ENCODE measurements around the gene KCNQ1OT1.
A peak's percentile ranks its signal among the peaks of the same experiment; 100 is the strongest.

The KCNQ1OT1 gene

DNA sequence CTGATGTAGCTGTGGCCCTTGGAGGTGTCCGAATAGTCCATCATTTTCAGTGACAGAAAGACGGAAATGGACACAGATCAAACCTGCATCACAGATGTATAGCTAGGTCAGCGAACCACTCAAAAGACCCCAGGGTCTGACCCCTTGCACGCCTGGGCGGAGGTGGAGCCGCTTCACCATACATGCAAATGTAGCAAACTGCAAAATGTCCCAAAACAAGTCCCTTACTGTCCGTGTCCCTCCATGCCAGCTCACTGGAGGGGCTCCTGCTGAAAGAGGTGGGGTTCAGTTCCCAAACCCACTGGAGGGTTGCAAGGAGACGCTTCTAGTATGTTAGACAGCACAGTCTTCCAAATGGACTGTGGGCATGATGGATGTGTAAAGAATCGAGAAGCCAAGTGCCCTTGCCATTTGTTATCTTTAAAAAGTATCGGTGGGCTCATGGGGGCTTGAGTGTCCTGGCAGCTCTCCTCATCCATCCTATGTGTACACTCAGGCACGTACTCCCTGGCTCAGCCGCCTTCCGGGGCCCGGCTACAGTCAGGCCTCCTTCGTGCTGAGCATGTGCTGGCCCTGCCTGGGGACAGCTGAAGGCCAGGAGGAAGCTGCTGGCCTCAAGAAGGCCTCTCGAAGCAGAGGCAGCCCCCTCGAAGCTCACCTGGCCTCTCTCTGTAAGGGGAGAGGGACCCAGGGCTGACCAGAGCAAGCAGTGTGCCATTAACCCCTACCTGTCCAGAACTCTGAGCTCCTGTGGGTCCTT, 20.2 kb upstream of the KCNQ1OT1 start:
- DNase-seq (ENCODE audit: low spot score) = no peak

DNA sequence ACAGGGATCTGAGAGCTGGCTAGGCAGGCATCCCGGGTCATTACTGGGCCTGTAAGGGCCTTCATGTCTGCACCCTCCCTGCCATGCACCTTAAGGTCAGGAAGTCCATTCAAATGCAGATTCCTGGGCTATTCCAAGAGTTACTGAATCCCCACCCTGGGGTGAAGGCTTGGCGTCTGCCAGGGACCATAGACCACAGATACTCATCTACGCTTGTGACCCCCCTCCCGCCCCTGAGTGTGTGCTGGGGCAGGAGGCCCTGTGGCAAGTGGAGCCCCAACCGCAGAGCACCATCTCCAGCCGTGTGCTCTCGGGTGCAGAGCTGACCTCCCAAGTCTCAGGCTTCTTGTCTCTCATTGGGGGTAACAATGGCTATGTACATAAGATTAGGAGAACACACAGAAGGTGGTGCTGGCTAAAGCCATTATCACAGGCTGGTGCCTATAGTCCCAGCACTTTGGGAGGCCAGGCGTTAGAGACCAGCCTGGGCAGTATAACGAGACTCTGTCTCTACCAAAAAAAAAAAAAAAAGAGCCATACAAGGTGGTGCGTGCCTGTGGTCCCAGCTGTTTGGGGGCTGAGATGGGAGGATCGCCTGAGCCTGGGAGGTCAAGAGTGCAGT, 19.1 kb upstream of the KCNQ1OT1 start:
- DNase-seq (ENCODE audit: low spot score) = no peak

DNA sequence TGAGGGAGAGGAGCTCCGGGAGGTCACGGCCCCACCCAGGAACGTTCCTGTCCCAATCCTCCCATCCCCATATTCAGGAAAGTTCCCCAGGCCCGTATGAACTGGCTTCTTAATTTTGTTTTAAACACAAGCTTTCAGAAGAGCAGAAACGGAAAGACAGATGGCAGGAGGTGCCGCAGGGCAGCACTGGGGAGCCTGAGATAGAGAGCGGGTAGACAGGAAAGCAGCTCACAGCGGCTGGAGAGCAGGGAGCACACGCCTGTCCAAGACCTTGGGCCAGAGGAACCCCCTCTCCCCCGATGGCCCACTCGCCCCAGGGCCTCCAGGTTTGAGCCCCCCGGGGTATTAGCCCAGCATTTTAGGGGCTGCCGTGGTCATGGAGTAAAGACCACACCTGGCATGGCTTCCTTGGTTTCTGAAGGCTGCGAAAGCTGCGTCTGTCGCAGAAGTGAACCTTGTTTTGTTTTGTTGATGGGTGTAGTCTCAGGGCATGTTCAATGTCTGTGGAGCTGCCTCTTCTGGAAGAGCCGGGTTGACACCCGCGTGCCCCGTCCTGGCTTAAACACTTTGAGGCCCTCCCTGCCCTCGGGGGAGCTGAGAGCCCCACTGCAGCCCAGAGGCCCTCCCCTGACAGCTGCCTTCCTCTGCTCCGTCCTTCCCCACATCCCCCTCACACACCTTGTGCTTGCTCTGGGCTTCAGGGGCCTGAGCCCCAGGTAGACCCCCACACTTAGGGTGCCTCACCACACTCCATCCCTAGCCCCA, 17.9 kb upstream of the KCNQ1OT1 start:
- no peak for DNase-seq (ENCODE audit: low spot score)

DNA sequence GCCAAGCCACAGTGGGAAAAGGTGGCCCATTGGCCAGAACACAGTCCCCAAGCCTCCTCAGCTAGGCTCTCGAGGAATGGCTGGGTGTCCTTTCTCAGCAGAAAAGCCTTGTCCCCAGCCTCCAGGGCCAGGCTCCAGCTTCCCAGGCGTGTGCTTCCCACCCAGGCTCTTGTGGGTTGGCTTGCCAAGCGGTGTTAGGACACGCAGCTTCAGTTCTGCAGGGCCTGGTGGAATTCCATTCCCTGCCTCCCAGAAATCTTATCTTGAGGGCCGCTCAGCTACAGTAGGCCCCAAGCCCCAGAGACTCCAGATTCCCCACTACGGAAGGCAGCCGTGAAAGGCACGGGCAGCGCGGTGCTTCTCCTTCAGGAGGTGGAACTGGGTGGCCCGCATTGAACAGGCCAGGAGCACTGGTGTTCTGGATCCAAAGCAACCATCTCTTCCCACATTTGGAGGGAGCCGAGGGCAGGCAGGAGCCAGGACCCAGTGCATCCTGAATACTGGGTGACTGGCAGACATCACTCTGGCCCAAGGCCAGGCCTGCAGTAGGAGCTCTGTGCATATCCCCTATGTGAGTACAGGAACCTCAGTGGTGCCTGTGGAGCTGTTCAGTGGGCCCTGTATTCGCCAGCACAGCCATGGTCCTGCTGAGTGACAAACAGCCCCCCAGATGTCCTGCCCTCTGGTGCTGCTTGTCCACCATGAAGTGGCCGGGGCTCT, 16.7 kb upstream of the KCNQ1OT1 start:
- DNase-seq (ENCODE audit: low spot score) = no peak

DNA sequence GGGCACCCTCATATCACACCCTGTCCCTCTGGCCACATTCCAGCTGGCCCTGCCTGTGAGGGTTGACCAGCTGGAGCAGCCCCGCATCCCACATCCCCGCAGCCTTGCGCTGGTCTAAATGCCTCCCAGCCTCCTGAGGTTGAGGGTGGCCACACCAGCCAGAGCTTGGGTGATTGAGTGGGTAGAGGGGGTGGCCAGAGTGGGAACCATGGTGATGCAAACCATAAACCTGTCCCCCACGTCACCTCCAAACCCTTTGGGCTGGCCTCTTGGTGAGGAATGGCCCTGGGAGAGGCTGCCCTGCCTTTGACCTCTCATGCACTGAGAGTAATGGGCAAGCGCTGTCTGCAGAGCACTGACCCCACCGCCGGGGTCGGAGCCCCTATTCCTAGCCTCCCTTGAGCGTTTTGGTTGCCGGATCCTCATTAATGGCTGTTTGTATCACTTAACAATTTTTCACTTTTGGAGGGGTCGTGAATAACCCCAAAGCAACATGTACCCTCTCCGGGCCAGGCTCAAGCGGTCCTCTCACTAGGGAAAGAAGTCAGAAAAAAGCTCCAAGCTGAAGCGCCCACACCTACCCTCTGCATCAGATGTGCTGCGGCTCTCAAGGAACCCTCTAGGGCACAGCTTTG, 16.0 kb upstream of the KCNQ1OT1 start:
- DNase-seq (ENCODE audit: low spot score) = no peak

DNA sequence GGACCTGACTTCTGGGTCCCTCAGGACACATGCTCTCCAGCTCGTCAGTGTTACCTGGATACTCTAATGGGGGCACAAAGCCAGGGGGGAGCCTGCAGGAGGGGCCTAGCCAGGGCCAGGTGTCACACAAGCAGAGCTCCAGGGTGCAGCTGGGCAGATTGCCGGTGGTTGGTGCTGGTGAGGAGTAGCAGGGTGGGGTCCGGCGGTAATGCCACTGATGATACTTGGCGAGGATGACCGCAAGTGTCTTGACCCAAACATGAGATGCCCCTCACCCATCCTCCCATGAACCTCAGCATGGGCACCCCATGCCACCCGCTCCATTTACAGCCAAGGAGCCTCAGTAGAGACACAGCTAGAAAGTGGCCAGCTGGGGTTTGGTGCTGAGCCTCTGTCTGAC, 15.1 kb upstream of the KCNQ1OT1 start:
- no peak for DNase-seq (ENCODE audit: low spot score)

DNA sequence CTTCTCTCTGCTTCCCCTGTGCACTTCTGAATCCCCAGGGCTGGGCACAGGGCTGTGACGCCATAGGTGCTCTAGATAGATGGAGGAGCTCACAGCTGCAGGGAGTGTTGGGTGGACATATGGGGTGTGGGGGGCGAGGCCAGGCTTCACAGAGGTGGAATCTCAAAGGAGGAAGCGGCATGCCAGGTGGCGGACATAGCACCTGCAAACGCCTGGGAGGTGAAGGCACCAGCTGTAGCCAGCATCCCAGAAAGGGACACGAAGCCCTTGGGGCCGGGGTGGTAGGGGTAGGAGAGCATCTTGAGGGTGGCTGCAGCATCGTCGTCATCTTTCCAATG, 14.6 kb upstream of the KCNQ1OT1 start:
- DNase-seq (ENCODE audit: low spot score) = no peak

DNA sequence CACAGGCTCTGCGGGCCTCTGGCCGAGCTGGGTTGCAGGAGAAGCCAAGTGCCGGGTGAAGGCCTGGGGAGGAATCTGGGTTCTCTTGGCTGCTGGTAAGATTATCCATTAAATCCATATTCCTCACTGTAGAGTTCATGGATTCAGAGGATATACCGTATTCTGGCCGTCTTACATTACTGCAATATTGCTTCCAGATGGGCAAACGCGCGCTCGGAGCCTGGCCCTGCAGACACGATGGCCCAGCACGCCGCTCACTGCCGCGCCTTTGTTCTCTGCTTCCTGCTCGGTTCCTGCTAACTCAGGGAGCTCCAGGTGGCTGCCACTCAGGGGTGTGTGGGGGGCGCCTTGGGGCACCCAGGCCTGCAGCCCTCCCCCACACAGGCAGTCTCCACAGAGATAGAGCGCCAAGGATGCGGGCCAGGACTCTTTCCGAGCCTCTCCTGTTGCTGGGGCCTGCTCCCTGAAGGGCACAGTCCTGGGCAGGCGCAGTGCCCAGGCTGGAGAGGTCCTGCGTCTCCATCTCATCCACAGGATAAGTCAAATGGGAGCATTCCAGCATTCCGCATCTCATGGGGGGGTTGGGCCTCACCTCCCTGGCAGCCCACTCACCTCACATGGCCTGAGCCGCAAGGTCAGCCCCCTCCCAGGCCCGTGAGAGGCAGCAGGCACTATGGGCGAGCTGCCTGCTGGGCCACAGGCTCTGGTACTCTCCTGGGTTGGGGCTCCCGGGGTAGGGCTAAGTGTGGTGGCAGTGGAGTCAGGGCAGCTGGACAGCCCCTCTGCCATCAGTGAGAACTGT, 14.1 kb upstream of the KCNQ1OT1 start:
- no peak for DNase-seq (ENCODE audit: low spot score)

DNA sequence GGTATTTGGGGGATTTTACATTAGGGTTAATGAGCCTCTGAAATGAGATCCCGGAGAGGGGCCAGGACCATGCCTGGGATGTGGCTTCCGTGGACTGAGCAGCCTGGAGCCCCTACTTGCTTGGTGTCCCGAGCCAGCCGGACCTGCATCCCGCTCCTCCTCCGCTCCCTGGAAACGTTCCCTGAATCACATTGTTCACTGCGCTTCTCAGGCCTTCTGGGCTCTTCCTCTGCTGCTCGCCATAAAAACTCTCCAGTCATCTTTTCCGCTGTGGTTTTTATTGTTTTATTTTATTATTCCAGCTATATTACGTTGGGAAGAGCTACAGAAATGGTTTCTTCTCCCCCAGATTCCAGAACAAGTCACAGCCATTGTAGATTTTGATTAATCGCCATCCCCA, 13.3 kb upstream of the KCNQ1OT1 start:
- no peak for DNase-seq (ENCODE audit: low spot score)

DNA sequence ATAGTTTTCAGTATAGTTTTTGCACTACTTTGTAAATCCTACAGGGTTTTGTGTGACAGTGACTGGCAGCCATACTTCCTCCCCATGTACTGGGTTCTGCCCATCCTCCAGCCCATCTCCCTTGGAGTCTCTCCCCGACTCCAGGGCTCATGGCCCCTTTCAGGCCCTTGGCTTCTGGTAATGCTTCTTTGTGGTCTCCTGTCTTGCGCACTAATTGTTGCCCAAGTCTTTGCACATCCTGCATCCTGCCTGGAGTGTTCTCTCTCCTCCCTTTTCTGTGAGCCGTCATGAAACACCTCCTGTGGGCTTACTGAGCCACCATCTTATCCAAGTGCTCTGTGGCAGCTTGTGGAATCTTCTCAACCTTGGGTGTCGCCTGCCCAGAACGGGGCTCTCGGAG, 11.4 kb upstream of the KCNQ1OT1 start:
- no peak for DNase-seq (ENCODE audit: low spot score)

DNA sequence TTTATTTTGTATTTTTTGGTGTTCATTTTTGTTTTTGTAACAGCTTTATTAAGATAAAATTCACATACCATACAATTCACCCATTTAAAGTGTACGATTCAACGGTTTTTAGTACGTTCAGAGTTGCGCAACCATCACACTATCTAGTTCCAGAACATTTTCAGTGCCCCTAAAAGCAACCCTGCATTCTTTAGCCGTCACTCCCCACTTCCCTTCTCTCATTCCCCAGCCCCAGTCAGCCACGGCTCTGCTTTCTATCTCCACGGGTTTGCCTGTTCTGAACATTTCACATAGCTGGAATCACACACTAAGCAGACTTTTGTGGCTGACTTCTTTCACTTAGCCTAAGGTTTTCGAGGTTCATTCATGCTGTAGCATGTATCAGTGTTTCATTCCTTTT, 9.6 kb upstream of the KCNQ1OT1 start:
- DNase-seq (ENCODE audit: low spot score) = no peak

DNA sequence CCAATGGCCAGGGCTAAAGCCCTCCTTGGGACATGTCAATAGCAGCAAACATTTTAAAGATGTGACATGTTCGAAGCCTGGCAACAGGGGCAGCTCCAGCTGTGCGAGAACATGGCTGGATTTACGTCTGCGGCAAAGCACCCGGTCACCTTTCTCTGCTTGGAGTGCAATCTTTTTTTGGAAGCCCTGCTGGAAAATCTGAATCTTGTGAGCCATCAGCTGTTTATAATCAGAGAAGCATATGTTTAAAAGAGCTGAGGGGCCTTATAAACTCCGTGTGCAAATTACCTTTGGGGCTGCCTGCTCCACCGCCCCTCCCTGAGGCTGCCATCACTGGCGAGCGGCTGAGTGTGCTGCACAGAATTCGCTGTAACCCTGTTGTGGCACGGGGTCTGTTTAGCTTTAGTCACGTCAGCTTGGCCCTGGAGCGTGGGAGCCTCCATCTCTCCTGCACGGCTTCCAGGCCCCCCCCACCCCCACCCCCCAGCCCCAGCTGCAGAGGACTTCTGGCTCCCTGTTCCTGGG, 9.0 kb upstream of the KCNQ1OT1 start:
- DNase-seq (ENCODE audit: low spot score) = no peak

DNA sequence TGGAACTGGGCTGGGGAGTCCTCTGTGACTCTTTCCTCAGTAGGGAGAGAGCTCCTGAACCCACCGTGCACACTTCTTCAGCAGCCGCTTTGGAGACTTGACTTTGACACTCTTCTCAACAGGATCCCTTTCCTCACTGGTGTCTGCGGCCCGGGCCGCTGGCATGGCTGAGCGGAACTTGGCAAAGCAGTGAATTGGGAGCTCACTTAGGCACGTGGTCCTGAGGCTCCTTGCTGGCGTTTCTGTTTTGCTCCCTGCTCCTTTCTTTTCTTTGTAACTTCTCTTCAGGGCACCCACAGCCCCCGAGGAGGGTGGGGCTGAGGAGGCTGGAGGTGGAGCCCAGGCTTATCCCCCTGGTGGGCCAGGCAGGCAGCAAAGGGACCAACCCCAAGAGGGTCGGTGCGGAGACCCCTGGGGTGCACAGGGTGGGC, 8.4 kb upstream of the KCNQ1OT1 start:
- DNase-seq (ENCODE audit: low spot score) = no peak

DNA sequence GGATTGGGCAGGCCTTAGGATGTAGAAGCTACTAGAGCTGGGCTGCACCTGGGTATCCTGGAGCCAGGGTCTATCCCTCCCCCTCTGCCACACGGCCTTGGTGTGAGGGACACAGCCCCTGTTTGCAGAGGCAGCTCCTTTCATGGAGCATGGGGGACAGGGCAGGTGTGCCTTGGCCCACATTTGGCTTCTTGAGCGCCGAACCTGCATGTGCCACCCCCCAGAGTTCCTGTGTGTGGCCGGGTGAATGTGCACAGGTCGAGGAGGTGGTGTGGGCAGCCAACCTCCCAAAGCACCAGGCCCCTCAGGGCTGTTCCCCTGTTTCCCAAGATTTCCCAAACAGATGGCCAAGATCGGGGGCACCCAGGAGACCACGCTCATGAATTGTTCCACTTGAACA, 7.9 kb upstream of the KCNQ1OT1 start:
- no peak for DNase-seq (ENCODE audit: low spot score)

DNA sequence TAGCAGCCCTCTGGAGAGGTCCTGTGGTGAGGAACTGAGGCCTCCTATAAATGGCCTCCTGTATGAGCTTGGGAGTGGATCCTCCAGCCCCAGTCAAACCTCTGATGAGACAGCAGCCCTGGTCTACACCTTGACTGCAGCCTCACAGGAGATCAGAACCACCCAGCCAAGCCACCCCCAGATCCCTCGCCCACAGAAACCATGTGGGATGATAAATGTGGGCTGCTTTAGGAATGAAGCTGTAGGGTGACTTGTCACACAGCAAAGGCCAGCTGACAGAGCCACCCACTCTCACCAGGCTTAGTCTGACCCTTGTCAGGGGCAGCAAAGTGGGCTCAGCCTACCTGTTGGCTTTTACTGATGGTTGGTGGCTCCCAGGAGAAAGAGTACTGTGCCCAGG, 6.5 kb upstream of the KCNQ1OT1 start:
- no peak for DNase-seq (ENCODE audit: low spot score)

DNA sequence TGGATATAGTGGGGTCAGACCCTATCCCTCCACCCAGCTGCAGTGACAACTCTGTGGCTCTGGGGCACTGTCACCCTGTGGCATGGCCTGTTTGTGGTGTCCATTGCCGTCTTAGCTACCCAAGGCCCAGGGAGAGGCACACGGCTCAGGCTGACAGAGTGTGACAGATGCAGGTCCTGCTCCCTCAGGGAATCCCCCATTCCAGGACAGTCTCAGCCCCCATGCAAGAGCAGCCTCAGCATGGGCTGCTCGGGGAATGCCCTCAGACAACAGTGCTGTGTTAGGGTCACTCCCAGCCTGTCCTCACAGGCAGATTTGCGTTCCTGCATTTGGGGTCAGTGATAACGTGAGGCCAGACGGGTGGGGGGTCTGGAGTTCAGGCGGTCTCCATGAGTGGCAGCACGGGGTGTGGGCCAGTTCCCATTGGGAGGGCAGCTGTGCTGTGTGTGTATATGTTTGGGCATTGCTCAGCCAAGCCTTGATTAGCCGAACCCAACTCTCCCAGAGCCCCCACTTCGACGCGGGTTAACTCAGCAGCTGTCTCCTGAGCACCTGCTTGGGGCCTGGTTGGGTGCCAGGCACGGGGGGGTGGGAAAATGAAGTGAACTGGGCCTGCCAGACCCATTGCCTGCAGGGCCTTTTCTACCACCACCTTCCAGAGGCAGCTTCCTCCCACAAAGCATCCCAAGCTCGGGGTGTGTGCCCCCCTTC, 5.3 kb upstream of the KCNQ1OT1 start:
- no peak for DNase-seq (ENCODE audit: low spot score)

DNA sequence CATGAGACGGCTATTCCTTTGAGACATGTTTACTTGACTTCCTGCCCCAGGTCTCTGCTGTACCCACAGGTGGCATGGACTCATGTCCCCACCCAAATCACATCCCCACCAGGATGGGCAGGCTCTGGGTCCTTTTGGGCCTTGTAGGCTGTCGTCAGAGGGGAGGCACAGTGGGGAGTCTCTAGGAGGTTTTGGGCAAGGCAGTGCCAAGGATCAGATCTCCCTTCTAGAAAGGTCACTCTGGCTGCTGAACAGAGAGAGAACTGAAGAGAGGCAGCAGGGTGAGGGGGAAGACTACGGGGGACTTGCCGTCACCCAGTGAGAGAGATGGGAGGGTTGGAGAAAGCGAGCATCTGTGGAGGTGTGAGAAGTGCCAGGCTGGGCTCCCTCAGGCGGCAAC, 4.6 kb upstream of the KCNQ1OT1 start:
- no peak for DNase-seq (ENCODE audit: low spot score)

DNA sequence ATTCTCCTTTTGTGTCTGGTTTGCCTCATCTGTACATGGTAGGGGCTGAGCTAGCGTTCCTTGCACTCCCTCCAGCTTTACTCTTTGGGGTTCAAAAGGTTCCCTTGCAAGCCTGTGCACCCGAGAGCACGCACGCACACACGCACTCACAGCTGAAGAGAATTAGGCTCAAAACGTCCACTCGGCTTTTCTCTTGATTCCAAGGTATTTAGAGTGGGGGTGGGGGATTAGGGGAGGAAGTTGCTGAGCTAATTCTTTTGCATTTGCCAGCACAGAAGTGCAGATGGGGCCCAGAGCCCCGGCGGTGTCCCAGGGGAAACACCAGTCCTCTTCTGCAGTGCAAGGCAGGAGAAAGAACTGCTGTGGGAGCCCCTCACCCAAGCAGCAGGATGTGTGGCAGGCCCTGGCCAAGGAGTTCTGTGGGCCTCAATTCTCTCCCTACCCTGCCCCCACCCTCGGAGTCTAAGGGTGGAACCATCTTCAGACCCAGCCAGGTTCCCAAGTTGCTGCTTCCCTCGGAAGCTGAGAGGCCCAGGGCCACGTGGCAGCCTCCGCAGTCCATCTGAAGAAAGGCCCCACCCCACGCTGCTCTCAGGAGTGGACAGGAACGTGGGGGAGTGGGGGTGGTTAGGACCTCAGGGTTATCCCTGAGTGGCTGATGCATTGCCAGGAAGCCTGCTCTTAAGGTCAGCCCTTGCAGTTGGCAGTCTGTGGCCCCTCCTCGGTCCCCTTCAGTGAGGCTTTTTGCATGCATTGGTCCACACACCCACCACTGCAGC, 3.8 kb upstream of the KCNQ1OT1 start:
- DNase-seq (ENCODE audit: low spot score) = no peak

DNA sequence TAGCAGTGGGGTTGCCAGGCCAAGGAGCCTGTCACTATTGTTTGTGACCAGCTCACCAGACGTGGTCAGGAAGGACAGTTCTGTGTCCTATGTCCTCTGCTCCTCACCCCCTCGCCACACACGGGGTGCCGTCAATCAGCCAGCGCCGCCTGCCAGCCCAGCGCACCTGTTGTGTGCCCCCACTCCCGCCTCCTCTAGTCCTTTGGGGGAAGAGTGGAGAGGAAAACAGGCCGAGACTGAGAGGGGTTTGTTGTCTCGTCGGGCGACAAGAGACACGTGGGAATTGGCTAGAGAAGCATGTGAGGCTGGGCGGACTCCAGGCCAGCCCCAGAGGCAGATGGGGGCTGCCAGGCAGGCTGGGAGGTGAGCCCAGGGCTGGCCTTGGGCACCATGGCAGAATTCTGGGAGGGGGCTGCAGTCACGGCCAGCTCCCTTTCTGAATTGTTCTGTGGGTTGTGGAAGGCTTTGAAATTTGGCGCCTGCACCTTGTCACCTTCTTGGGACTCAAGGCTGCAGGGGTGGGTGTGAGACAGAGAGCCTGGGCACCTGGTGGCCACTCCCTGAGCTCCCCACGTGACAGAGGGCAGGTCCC, 3.1 kb upstream of the KCNQ1OT1 start:
- DNase-seq (ENCODE audit: low spot score) = peak; percentile 42
